SK-N-SH treated with all-trans-retinoic acid at 6 μM for 48 hours (cell line): Measurements from ENCODE around the gene GNAS.

ENCODE experiments used
- ATAC-seq: fragments of 200-7000 bp; cut with Tn5 transposase; 3 replicates; pipeline ENCODE4 v1.9.1; 2020; ENCODE audit warnings: mild to moderate bottlenecking, moderate library complexity
- ARNTL ChIP-seq: fragments of 450-650 bp; formaldehyde crosslinking; IDR thresholded peaks from 2 replicates; pipeline ENCODE4 v1.5.0; 2020; ENCODE audit warnings: low read depth, mild to moderate bottlenecking, moderate library complexity, borderline replicate concordance
- BACH2 ChIP-seq: fragments of 250-450 bp; sonication (Bioruptor Pico); IDR thresholded peaks from 2 replicates; pipeline ENCODE4 v1.9.0; 2021; ENCODE audit warnings: mild to moderate bottlenecking, borderline replicate concordance
- GLIS3 ChIP-seq: fragments of 250-450 bp; sonication (Bioruptor Pico); IDR thresholded peaks from 2 replicates; pipeline ENCODE4 v1.5.0; 2020; ENCODE audit warnings: mild to moderate bottlenecking, moderate library complexity
- ISL1 ChIP-seq: fragments of 250-450 bp; sonication (Bioruptor Pico); IDR thresholded peaks from 2 replicates; pipeline ENCODE4 v2.1.2; 2022; ENCODE audit warnings: mild to moderate bottlenecking, moderate library complexity
- OSR1 ChIP-seq: fragments of 250-450 bp; sonication (Bioruptor Pico); IDR thresholded peaks from 2 replicates; pipeline ENCODE4 v1.8.0; 2022; ENCODE audit warnings: moderate library complexity, mild to moderate bottlenecking, inconsistent platforms
- PPARA ChIP-seq: fragments of 250-450 bp; sonication (Bioruptor Pico); IDR thresholded peaks from 2 replicates; pipeline ENCODE4 v1.5.0; 2020; ENCODE audit warnings: mild to moderate bottlenecking, borderline replicate concordance
- RARB ChIP-seq: fragments of 250-450 bp; sonication (Bioruptor Pico); IDR thresholded peaks from 2 replicates; pipeline ENCODE4 v1.8.0; 2021; ENCODE audit warnings: mild to moderate bottlenecking, moderate library complexity
- TCF4 ChIP-seq: fragments of 250-450 bp; sonication (Bioruptor Pico); IDR thresholded peaks from 2 replicates; pipeline ENCODE4 v1.8.0; 2021; ENCODE audit warnings: mild to moderate bottlenecking, moderate library complexity, borderline replicate concordance
- TOX ChIP-seq: fragments of 250-450 bp; sonication (Bioruptor Pico); IDR thresholded peaks from 2 replicates; pipeline ENCODE4 v1.8.0; 2021; ENCODE audit warnings: mild to moderate bottlenecking, moderate library complexity, borderline replicate concordance
- ZC3H10 ChIP-seq: fragments of 250-450 bp; sonication (Bioruptor Pico); IDR thresholded peaks from 2 replicates; pipeline ENCODE4 v1.5.1; 2021; ENCODE audit warnings: mild to moderate bottlenecking, moderate library complexity
- ZFP3 ChIP-seq: fragments of 250-450 bp; sonication (Bioruptor Pico); IDR thresholded peaks from 2 replicates; pipeline ENCODE4 v1.5.0; 2020; ENCODE audit warnings: mild to moderate bottlenecking, moderate library complexity
- ZFP30 ChIP-seq: fragments of 450-650 bp; formaldehyde crosslinking; IDR thresholded peaks from 2 replicates; pipeline ENCODE4 v1.5.0; 2022; ENCODE audit warnings: mild to moderate bottlenecking, moderate library complexity
- ZNF565 ChIP-seq: fragments of 450-650 bp; formaldehyde crosslinking; conservative IDR thresholded peaks from 2 replicates; pipeline ENCODE4 v1.5.0; 2020; ENCODE audit warnings: low read depth, mild to moderate bottlenecking, moderate library complexity
- ZNF70 ChIP-seq: fragments of 450-650 bp; formaldehyde crosslinking; IDR thresholded peaks from 2 replicates; pipeline ENCODE4 v1.5.0; 2020; ENCODE audit warnings: mild to moderate bottlenecking, moderate library complexity
- ZNF8 ChIP-seq: fragments of 450-650 bp; formaldehyde crosslinking; IDR thresholded peaks from 2 replicates; pipeline ENCODE4 v1.5.0; 2020; ENCODE audit warnings: mild to moderate bottlenecking, moderate library complexity
- TF ChIP-seq, protein P1 (sequence below): fragments of 250-450 bp; sonication (Bioruptor Pico); IDR thresholded peaks from 2 replicates; pipeline ENCODE4 v1.5.1; 2020; ENCODE audit warnings: low read depth, mild to moderate bottlenecking, moderate library complexity
- TF ChIP-seq, protein P2 (sequence below): fragments of 250-450 bp; sonication (Bioruptor Pico); IDR thresholded peaks from 2 replicates; pipeline ENCODE4 v1.5.0; 2020; ENCODE audit warnings: mild to moderate bottlenecking, moderate library complexity
- TF ChIP-seq, protein P3 (sequence below): fragments of 250-450 bp; sonication (Bioruptor Pico); IDR thresholded peaks from 2 replicates; pipeline ENCODE4 v1.8.0; 2020; ENCODE audit warnings: mild to moderate bottlenecking, moderate library complexity, borderline replicate concordance
- TF ChIP-seq, protein P4 (sequence below): fragments of 250-450 bp; sonication (Bioruptor Pico); IDR thresholded peaks from 2 replicates; pipeline ENCODE4 v1.8.0; 2021; ENCODE audit warnings: low read depth, mild to moderate bottlenecking, moderate library complexity, borderline replicate concordance
- TF ChIP-seq, protein P5 (sequence below): fragments of 250-450 bp; sonication (Bioruptor Pico); IDR thresholded peaks from 2 replicates; pipeline ENCODE4 v1.5.1; 2021; ENCODE audit warnings: mild to moderate bottlenecking, moderate library complexity

Gene GNAS

DNA sequence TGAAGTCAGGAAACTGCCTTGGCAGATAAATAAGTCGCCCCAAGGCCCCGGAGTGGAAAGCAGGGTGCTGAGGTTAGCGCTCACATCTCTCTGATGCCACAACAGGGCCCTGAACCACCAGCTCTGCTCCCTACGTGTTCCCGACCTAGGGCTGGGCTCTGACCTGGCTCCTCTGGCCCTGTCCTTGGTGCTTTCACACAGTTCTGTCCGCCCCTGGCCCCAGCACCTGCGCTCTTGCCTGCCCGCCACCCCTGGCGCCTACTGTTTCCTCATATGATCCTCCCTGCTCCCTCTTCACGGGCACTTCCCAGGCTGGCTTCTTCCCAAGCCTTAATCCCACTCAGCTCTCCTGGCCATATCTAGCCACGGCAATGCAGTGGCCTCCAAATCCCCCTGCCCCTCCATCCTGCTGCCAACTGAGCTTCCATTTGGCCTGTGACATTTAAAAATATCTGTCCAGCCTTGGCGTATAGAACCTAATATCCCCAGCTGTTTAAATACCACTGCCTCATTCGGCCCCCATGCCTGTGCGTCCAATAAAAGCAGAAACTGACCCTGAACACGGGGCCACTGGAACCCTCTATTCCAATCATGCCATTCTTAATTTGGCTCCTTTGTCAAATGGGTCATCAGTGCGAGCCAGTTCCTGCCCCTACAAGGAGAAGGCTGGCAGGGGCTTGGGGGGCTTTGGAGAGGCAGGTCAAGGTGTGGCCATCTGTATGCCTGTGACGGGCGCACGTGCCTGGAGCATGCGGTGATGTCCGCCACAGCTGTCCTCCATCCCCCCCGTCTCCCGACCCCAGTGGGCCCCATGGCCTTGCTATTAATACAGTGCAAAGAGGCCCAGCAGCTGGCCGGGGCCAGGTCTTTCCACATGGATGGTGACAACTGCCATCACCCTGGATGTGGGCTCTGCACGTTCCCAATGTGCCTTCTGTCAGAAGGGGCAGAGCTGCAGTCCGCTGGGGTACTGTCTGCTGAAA is 29.5 kb upstream of the GNAS start:
- ATAC-seq = no peak
- TF ChIP-seq TCF4 (no peak), ZC3H10 (CRISPR knock-in tag) (no peak), ISL1 (no peak), ZNF8 (CRISPR knock-in tag) (no peak), ZFP3 (CRISPR knock-in tag) (no peak), RARB (CRISPR knock-in tag) (no peak), ARNTL (CRISPR knock-in tag) (no peak), ZNF565 (CRISPR knock-in tag) (no peak), GLIS3 (no peak)
- TF ChIP-seq, protein P1, sequence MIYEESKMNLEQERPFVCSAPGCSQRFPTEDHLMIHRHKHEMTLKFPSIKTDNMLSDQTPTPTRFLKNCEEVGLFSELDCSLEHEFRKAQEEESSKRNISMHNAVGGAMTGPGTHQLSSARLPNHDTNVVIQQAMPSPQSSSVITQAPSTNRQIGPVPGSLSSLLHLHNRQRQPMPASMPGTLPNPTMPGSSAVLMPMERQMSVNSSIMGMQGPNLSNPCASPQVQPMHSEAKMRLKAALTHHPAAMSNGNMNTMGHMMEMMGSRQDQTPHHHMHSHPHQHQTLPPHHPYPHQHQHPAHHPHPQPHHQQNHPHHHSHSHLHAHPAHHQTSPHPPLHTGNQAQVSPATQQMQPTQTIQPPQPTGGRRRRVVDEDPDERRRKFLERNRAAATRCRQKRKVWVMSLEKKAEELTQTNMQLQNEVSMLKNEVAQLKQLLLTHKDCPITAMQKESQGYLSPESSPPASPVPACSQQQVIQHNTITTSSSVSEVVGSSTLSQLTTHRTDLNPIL = no peak
- TF ChIP-seq, protein P2, sequence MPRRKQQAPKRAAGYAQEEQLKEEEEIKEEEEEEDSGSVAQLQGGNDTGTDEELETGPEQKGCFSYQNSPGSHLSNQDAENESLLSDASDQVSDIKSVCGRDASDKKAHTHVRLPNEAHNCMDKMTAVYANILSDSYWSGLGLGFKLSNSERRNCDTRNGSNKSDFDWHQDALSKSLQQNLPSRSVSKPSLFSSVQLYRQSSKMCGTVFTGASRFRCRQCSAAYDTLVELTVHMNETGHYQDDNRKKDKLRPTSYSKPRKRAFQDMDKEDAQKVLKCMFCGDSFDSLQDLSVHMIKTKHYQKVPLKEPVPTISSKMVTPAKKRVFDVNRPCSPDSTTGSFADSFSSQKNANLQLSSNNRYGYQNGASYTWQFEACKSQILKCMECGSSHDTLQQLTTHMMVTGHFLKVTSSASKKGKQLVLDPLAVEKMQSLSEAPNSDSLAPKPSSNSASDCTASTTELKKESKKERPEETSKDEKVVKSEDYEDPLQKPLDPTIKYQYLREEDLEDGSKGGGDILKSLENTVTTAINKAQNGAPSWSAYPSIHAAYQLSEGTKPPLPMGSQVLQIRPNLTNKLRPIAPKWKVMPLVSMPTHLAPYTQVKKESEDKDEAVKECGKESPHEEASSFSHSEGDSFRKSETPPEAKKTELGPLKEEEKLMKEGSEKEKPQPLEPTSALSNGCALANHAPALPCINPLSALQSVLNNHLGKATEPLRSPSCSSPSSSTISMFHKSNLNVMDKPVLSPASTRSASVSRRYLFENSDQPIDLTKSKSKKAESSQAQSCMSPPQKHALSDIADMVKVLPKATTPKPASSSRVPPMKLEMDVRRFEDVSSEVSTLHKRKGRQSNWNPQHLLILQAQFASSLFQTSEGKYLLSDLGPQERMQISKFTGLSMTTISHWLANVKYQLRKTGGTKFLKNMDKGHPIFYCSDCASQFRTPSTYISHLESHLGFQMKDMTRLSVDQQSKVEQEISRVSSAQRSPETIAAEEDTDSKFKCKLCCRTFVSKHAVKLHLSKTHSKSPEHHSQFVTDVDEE (CRISPR knock-in tag) = no peak
- TF ChIP-seq, protein P3, sequence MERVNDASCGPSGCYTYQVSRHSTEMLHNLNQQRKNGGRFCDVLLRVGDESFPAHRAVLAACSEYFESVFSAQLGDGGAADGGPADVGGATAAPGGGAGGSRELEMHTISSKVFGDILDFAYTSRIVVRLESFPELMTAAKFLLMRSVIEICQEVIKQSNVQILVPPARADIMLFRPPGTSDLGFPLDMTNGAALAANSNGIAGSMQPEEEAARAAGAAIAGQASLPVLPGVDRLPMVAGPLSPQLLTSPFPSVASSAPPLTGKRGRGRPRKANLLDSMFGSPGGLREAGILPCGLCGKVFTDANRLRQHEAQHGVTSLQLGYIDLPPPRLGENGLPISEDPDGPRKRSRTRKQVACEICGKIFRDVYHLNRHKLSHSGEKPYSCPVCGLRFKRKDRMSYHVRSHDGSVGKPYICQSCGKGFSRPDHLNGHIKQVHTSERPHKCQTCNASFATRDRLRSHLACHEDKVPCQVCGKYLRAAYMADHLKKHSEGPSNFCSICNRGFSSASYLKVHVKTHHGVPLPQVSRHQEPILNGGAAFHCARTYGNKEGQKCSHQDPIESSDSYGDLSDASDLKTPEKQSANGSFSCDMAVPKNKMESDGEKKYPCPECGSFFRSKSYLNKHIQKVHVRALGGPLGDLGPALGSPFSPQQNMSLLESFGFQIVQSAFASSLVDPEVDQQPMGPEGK (CRISPR knock-in tag) = no peak

DNA sequence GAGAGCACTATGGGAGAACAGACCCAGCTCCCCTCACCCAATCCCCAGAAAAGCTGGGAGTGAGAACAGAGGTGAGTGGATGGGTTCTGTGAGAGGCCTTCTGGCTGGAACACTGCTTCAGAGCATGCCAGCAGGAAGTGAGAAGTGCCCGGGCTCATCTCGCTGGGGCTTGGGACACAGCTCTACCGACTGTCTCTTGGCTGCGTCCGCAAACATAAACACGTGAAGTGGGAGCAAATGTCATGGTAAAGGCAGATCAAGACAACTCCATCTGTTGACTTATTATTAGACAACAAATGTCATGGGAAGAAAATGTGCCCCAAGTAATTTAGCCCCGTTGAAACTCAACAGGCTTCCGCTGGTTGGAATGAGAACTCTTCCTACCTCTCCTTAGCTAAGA is 27.7 kb upstream of the GNAS start:
- ATAC-seq = no peak
- TF ChIP-seq BACH2 (CRISPR knock-in tag) (no peak), ZFP30 (CRISPR knock-in tag) (no peak)
- TF ChIP-seq, protein P3 (CRISPR knock-in tag) = no peak

DNA sequence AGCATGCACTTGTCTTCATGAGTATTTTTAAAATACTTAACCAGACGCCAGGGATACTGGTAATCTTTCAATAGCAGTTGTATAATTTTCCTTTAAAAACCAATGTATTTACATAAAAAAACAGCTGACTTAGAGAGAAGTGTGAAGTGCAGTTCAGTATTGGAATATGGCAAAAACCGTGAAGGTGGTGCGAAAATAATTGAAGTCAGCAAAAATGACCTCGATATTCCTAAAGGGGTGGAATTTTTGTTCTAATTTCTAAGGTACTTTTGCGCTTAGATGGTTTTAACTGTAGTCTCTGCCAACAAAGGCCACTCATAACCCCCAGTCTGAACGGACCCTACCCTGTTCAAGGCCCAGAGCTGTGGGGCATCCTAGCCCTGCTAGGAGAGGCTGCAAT is 27.1 kb upstream of the GNAS start:
- ATAC-seq = no peak
- TF ChIP-seq ZNF565 (CRISPR knock-in tag) = no peak
- TF ChIP-seq BACH2 (CRISPR knock-in tag) = no peak
- no peak for TF ChIP-seq RARB (CRISPR knock-in tag)
- no peak for TF ChIP-seq OSR1
- TF ChIP-seq ZFP30 (CRISPR knock-in tag) = no peak
- no peak for TF ChIP-seq TOX (CRISPR knock-in tag)
- TF ChIP-seq PPARA = no peak
- no peak for TF ChIP-seq ZC3H10 (CRISPR knock-in tag)
- TF ChIP-seq, protein P4, sequence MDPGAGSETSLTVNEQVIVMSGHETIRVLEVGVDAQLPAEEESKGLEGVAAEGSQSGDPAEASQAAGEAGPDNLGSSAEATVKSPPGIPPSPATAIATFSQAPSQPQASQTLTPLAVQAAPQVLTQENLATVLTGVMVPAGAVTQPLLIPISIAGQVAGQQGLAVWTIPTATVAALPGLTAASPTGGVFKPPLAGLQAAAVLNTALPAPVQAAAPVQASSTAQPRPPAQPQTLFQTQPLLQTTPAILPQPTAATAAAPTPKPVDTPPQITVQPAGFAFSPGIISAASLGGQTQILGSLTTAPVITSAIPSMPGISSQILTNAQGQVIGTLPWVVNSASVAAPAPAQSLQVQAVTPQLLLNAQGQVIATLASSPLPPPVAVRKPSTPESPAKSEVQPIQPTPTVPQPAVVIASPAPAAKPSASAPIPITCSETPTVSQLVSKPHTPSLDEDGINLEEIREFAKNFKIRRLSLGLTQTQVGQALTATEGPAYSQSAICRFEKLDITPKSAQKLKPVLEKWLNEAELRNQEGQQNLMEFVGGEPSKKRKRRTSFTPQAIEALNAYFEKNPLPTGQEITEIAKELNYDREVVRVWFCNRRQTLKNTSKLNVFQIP (CRISPR knock-in tag) = no peak
- TF ChIP-seq, protein P5, sequence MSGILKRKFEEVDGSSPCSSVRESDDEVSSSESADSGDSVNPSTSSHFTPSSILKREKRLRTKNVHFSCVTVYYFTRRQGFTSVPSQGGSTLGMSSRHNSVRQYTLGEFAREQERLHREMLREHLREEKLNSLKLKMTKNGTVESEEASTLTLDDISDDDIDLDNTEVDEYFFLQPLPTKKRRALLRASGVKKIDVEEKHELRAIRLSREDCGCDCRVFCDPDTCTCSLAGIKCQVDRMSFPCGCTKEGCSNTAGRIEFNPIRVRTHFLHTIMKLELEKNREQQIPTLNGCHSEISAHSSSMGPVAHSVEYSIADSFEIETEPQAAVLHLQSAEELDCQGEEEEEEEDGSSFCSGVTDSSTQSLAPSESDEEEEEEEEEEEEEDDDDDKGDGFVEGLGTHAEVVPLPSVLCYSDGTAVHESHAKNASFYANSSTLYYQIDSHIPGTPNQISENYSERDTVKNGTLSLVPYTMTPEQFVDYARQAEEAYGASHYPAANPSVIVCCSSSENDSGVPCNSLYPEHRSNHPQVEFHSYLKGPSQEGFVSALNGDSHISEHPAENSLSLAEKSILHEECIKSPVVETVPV (CRISPR knock-in tag) = no peak
- no peak for TF ChIP-seq ZNF70 (CRISPR knock-in tag)
- TF ChIP-seq ZNF8 (CRISPR knock-in tag) = no peak
- TF ChIP-seq TCF4 = no peak
